T-helper 9 cell (primary cell): ENCODE data around the gene E2F4.

Source experiments
- DNase-seq: peaks from one replicate; pipeline ENCODE4 v3.0.0-alpha.2; 2020

The E2F4 gene

DNA sequence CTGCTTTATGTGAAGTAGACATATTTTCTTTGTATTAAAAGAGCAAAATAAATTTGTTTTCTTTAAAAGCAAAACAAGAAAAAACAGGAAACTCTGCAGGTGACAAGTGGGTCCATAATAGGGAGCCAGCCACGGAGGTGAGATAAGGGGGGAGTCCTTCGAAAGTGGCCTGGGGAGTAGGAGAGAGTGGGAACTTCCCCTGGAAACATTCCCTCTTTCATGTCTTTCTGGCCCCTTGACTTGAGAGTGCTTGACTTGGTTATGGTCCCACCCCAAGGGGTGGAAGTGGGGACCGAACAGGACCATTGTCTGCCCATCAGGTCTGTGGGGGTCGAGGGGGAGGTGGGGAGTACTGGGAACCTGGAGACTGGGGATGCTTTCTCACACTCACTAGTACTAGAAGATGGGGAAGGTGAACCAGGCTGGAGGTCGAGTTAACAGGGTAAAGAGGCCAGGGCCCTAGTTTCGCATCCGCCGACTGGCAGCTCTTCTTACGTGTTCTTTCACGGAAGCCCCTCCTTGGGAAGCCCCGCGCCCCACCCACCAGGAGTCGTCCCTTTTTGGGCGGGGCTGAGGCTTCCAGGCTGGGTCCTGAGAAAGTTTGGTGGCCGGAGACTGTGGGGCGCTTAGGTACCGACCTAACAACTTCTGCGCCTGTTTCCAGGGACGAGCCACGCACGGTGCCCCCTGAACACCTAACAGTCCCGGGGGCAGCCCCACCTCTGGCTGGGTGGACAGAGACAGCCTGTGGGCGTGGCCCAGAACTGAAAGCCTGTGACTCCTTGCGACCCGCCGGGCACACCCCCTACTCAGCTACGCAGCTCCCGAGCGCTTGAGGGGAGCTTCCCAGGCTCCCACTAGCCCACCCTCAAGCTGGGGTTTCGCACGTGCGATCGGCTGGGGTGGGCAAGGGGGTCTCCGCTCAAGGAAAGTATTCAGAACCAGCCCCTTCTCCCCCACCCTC, 33.0 kb upstream of the E2F4 start:
- DNase-seq, result peak; percentile 72

DNA sequence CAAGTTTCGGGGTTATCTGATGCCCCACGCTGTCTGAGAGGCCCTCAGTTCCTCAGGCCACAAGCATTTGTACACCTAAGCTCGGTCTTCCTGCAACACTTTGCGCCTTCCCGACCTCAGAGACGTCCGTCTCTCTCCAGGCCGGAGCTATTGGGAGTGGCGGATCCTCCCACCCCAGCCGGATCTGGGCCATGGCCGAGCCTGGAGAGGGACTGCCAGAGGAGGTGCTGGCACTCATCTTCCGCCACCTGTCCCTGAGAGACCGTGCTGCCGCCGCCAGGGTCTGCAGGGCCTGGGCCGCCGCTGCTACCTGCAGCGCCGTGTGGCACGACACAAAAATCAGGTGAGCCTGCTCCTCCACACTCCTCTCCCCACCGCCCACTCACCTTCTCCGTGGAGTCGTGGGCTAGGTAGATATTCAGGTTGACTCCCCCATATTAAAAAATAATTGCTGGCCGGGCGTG, 30.3 kb upstream of the E2F4 start:
- DNase-seq, result no peak

DNA sequence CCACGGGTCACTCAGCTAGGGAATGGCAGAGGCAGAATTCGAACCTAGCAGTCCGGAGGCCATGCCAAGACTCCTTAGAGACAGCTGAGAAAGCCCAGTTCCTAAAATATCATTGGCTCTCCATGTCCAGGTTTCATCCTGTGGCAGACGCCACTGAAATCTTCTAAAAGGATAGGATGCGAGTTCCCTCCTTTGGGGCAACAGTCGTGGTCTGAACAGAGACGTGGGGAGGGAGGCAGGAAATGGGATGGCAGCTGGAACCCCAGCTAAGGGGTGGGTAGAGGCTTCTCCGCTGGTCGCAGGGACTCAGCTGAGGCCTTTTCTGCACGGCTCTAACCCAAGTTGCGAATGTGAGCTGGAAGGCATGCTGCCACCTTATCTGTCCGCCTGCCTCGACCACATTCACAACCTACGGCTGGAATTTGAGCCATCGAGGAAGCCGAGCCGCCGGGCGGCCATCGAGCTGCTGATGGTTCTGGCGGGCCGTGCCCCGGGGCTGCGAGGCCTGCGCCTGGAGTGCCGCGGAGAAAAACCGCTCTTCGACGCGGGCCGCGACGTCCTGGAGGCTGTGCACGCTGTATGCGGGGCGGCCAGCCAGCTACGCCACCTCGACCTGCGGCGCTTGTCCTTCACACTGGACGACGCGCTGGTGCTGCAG, 29.3 kb upstream of the E2F4 start:
- DNase-seq, result no peak

DNA sequence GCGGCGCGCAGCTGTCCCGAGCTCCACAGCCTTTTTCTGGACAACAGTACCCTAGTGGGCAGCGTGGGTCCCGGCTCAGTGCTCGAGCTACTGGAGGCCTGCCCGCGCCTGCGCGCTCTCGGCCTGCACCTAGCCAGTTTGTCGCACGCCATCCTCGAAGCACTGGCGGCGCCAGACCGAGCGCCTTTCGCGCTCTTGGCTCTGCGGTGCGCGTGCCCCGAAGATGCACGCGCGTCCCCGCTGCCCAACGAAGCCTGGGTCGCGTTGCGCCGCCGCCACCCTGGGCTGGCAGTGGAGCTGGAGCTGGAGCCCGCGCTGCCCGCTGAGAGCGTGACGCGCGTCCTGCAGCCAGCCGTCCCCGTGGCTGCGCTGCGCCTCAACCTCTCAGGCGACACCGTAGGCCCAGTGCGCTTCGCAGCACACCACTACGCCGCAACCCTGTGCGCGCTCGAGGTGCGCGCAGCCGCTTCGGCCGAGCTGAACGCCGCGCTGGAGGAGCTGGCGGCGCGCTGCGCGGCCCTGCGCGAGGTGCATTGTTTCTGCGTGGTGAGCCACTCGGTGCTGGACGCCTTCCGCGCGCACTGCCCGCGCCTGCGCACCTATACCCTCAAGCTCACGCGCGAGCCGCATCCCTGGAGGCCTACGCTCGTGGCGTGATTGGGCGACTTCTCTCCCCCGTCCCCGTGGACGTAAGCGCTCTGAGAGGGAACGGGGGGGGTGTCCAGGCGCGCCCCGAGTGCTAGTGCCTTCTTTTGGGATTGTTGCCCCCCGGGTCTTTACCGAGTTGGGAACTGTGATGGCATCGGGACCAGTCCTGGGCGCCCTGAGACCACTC, 28.6 kb upstream of the E2F4 start:
- DNase-seq, result no peak

DNA sequence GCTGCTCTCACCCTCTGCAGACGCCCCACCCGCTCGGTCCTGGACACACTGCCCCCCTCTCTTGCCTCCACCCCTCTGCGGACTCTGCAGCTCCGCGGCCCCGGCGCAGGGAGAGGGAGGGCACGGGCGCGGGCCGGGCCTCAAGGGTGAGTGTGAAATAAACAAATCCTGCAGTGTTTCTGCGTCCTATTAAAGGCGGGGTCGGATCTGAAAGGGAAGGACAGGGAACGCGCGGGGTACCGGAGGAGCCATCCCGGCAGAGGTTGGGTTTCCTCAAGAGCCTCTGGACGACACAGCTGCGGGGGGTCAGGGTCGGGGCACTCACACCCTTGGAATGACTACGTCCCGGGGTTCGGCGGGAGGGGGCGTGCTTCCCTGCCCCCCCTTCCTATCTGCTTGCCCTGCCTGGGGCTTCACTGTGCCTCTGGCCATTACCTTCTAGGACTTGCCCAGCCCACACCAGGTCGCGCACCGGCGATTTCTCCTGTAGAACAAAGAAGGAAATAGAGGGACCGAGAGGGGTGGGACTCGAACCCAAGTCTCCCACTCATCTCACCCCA, 27.9 kb upstream of the E2F4 start:
- no peak for DNase-seq

DNA sequence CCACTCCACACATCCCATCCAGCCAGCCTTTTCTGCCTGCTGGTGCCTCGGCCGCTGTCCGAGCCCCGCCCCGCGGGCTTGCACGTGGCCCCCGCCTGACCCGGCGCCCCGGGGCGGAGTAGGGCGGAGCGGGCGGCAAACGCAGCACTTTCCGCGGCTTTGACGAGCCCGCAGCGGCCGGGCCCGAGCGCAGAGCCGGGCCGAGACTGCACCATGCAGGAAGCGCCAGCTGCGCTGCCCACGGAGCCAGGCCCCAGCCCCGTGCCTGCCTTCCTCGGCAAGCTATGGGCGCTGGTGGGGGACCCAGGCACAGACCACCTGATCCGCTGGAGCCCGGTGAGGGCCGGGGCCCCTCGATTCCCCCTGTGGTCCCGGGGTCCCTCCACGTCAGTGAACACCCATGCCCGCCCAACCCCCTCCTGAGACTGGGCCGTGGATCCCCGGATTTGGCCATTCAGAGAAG, 27.3 kb upstream of the E2F4 start, which contains the start of gene HSF4:
HSF4 (plus strand) TSS at position 147 of the 463 bp plus-strand sequence; CDS start at position 214, 67 bp downstream.
- DNase-seq, result no peak

DNA sequence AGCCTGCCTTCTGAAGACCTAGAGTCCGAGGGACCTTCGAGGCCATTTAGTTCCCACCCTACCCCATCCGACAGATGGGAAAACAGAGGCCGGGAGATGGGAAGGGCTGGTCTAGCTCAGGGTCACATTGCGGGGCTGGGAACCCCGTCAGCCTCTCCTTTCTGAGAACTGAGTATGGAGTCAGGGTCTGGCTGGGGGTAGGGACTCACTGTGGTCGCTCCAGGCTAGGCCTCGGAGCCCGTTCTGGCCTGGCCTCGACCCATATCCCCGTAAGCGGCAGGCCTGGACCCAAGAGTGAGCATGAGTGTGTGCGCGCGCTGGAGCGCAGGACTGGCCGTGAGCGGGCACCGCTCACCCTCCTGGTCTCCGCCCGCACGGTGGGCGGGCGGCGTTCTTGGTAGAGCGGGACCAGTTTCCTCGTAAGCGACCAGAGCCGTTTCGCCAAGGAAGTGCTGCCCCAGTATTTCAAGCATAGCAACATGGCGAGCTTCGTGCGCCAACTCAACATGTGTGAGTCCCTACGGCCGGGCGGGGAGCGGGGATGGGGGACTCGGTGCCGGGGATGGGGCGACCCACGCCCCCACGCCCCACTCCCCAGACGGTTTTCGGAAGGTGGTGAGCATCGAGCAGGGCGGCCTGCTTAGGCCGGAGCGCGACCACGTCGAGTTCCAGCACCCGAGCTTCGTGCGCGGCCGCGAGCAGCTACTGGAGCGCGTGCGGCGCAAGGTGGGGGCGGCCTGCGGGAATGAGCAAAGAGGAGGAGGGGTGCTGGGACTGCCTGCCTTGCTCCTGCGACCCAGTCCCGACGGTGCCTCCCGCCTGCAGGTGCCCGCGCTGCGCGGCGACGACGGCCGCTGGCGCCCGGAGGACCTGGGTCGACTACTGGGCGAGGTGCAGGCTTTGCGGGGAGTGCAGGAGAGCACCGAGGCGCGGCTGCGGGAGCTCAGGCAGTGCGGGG, 26.6 kb upstream of the E2F4 start:
- DNase-seq, result no peak

DNA sequence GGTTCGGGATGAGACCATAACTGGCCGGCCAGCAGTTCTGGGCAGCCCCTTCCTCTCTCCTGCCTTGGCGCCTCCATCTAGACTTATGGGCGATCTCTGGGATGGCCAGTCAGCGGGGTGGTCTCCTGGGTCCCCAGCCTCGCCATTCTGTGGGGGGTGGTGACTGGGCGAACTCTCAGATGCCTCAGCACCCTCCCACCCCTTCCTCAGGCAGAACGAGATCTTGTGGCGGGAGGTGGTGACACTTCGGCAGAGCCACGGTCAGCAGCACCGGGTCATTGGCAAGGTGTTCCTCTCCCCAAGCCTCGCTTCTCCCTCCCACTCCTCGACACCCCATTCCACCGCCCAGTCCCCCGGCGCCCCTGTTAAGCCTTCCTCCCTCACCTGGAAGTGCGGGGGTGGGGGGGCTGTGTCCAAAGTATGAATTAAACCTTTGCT, 25.8 kb upstream of the E2F4 start:
- no peak for DNase-seq

DNA sequence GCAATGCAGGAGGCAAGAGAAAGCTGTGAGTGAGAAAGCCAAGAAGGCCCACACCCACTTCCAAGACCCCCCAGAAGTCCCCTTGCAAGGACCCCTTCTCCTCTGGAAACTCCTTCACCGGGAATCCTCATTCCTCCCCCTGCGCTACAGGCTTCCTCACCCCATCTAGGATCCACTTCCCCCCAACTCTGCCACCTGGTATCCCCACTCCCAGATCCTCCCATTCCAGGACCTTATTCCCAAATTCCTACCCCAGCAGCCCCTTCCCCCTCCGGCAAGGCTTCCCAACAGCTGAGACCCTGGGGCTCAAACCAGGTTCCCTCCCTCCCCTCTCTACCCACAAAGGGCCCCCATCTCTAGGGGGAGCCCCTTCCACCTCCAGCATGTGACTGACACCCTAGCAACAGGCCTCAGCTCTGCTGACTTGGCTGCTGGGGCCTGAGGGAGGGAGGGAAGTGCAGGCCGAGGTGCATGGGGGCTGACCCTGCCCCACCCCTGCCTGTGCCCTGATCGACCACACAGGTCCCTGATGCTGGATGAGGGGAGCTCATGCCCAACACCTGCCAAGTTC, 25.3 kb upstream of the E2F4 start:
- no peak for DNase-seq

DNA sequence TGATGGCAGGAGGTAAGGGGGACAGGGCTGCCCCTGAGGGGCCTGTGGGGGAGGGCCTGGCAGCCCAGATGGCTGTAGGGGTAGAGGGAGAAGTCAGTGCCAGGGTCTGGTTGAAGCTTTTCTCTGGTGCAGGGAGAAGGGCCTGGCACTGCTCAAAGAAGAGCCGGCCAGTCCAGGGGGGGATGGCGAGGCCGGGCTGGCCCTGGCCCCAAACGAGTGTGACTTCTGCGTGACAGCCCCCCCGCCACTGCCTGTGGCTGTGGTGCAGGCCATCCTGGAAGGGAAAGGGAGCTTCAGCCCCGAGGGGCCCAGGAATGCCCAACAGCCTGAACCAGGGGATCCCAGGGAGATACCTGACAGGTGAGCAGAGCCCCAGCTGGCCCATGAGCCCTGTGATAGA, 24.4 kb upstream of the E2F4 start:
- no peak for DNase-seq

DNA sequence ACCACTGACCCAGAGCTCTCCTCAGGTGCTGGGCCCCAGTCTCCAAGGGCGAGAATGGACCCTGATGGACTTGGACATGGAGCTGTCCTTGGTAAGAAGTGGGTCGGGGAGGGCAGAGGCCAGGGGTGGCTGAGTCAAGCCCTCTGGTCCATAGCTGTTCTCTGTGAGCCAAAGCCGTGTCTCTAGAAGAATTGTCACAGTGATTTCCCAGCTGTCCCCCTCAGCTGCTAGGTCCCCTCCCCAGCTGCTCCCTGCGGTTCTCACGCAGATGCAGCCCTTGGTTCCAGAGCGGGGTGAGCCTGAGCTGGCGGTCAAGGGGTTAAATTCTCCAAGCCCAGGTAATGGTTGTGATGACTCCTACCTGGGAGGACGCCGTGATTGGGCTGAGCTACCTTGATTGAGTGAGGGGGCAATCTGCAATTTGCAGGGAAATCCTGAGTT, 22.9 kb upstream of the E2F4 start:
- no peak for DNase-seq

DNA sequence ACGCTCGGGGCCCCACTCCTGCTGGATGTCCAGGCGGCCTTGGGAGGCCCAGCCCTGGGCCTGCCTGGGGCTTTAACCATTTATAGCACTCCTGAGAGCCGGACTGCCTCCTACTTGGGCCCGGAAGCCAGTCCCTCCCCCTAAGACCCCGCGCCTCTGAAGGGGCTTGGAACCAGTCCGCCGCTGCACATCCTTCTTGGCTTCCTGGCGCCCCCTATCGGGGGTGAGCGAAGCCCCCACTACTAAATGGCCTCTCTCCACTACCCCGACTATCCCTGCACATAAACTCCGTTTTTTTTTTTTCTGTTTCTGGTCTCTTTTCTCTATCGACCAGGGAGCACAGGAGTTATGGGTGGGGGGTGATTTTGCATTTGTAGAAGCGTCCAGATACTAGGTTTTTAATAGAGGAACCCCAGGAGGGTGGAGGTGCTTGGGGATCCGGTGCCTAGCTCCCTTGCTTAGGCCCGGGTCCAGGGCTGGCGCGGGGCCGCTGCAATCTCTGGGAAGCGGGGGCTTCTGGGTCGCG, 22.2 kb upstream of the E2F4 start:
- no peak for DNase-seq

DNA sequence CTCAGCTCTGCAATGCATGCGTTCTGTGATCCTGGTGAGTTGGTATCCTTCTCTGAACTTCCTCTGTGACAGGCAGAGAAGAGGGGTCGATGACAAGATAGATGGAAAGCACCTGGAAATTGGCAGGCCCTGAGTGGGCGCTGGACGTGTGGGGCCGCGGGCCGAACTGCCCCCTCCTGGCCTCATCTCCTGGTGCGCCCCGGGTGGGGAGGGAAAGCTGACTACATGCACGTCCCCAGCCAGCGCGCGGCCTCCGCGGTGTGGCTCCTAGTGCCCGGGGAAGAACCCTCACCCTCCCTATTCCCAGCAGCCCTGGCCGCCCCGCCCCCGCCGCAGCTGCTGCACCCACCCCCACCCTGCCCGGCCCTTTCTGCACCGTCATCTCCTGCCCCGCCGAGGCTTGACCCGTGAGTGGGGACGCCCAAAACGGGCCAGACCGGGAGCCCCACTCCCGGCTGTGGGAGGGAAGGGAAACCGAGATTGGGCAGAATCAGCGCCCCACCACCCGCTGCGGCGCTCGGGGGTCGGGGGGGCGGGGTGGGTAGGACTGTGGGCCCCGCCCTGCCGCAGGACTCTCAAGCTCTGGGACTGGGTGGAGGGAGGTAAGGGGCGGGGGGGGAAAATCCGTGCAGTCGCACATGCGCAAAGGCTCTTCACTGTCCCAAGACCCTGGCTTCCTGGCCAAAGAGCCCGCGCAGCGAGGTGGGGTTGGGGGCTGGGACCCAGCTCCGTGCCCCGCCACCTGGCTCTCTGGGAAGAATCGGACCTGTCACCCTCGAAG, 21.6 kb upstream of the E2F4 start, which contains the start of gene NOL3:
NOL3 (plus strand) TSS at position 371 of the 781 bp plus-strand sequence.
- no peak for DNase-seq

DNA sequence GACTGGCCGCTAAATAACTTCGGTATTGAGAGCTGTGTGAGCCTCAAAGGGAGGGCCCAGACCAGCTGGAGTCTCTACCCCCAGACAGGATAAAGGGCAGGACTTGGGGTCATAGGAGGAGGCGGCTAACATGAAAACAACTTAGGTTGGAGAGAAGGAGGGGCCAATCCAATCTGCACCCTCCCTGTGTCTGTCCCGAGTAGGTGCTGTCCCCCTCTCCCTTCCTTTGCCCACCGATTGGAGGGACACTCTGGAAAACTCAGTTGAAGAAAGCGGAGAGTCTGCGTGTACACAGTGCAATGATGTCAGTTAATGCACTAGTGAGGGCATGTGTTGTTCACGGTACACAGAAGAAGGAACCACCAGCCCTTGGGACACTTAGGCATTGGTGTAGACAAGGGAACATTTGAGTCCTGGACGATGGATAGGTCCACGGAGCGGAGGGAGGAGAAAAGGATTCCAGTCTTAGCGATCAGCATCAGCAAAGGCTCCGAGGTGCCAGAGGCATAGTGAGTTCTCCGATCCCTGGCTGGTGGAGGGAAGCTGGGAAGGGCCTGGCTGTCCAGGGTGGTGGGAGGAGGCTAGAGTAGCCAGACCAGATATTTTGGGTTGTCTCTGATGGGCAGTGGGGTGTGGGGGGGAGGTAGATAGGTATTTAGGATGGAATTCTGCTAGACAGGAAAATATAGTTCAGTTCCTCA, 20.9 kb upstream of the E2F4 start:
- no peak for DNase-seq

DNA sequence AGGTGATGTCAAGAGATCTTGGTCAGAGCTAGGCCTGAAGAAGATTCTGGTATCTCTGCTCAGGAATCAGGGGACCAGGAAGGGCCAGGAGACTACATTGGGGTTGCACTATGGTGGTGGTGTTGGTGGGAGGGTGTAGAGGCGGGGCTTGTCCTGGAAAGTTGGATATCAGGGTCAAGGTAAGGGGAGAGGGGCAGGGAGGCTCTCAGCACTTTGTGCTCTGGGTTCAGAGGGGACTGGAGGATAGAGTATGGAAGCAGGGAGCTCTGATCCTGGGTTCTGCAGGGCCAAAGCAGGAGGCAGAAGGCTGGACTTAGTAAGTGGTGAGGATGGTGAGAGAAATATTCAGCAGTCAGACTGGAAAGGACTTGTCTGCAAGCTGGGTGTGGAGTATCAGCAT, 18.6 kb upstream of the E2F4 start:
- DNase-seq, result no peak

DNA sequence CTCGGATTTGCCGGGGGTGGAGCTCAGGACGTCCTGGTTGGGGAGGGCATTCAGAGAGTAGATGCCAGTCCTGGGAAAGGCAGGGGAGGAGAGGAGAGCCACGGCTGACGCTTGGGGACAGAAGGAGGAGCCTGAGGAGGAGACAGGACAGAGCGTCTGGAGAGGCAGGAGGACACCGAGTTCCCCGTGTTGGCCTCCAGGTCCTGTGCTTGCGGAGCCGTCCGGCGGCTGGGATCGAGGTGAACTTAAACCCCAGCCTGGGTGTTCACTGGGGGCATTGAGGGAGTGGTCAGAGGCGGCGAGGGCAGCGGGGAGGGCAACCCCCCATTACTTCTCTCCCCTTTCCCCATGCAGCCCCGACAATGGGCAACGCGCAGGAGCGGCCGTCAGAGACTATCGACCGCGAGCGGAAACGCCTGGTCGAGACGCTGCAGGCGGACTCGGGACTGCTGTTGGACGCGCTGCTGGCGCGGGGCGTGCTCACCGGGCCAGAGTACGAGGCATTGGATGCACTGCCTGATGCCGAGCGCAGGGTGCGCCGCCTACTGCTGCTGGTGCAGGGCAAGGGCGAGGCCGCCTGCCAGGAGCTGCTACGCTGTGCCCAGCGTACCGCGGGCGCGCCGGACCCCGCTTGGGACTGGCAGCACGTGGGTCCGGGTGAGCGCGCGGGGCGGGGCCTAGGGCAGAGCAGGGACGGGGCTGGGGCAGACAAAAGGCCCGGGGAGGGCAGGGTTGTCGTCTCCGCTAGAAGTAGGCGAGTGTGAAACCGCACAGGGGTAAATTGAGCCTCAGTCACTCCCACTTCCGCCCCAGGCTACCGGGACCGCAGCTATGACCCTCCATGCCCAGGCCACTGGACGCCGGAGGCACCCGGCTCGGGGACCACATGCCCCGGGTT, 17.9 kb upstream of the E2F4 start:
- peak; percentile 57 for DNase-seq

DNA sequence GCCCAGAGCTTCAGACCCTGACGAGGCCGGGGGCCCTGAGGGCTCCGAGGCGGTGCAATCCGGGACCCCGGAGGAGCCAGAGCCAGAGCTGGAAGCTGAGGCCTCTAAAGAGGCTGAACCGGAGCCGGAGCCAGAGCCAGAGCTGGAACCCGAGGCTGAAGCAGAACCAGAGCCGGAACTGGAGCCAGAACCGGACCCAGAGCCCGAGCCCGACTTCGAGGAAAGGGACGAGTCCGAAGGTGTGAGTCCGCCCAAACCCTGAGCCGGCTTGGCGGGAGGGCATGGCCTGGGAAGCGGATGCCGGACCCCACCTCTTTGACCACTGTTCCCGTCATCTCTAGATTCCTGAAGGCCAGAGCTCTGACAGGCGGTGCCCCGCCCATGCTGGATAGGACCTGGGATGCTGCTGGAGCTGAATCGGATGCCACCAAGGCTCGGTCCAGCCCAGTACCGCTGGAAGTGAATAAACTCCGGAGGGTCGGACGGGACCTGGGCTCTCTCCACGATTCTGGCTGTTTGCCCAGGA, 17.2 kb upstream of the E2F4 start:
- DNase-seq, result no peak

DNA sequence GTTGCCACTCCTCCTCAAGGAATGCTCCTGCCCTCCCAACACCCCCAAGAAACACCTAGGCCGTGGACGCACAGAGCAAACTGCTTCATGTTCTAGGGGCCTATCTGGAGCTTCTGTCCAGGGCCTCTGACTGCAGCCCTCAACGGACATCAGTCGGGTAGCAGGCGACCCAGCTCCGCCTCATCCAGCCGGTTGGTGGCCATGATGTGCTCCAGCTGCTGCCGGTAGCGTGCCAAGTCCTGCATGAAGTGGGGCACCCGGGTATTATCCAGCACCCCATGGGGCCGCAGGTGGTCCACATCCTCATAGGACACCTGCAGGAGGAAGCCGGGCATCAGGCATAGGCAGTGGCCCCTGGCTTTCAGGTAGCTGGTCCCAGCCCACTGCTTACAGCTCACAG, 15.3 kb upstream of the E2F4 start:
- no peak for DNase-seq
